Mammary epithelial cell (primary cell): Measurements from ENCODE around the gene RPL37A.

Experiments
- EZH2 ChIP-seq: IDR thresholded peaks from 2 replicates; pipeline ENCODE4 v1.6.1; 2012; ENCODE audit warnings: low read length, inconsistent platforms, borderline replicate concordance
- TF ChIP-seq, protein P1 (sequence below), 2 donors: IDR thresholded peaks in 1 of 2; conservative IDR thresholded peaks in 1 of 2; 2 replicates each; pipeline ENCODE4 v1.5.1; 2011 to 2012; ENCODE audit warnings: inconsistent platforms in 2 of 2, low read length in 2 of 2, mild to moderate bottlenecking in 2 of 2, control low read depth in 1 of 2, low read depth in 1 of 2; ENCODE audit not compliant: insufficient read depth in 1 of 2; ENCODE audit errors: extremely low read depth in 1 of 2

DNA sequence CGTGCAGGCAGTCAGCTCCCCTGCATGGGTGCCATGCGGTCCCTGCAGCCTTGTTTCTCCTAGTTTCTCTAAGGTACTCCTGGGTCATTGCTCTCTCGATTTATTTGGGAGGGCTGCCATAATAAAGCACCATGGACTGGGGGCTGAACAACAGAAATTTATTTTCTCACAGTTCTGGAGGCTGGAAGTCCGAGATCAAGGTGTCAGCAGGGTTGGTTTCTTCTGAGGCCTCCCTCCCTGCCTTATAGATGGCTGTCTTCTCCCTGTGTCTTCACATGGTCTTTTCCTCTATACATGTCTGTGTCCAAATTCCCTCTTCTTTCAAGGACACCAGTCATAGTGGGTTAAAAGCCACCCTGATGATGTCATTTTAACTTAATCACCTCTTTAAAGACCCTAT, 40.5 kb downstream of the RPL37A start:
- TF ChIP-seq, protein P1, sequence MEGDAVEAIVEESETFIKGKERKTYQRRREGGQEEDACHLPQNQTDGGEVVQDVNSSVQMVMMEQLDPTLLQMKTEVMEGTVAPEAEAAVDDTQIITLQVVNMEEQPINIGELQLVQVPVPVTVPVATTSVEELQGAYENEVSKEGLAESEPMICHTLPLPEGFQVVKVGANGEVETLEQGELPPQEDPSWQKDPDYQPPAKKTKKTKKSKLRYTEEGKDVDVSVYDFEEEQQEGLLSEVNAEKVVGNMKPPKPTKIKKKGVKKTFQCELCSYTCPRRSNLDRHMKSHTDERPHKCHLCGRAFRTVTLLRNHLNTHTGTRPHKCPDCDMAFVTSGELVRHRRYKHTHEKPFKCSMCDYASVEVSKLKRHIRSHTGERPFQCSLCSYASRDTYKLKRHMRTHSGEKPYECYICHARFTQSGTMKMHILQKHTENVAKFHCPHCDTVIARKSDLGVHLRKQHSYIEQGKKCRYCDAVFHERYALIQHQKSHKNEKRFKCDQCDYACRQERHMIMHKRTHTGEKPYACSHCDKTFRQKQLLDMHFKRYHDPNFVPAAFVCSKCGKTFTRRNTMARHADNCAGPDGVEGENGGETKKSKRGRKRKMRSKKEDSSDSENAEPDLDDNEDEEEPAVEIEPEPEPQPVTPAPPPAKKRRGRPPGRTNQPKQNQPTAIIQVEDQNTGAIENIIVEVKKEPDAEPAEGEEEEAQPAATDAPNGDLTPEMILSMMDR (conservative IDR thresholded peaks at IDR 0.05 in 1 of 2, IDR thresholded peaks at IDR 0.05 in 1 of 2; ENCODE audit: extremely low read depth in 1 of 2, insufficient read depth in 1 of 2, low read depth in 1 of 2, low read length in 2 of 2) = no peak
- TF ChIP-seq EZH2 = no peak
